A673 (cell line): ENCODE measurements around the gene LRP1-AS. TPM values are rescaled to one million over a fixed set of nuclear protein-coding genes. Genes with fewer than 3 reads are reported as not detected.

Source experiments
- BruUV-seq: library from RNA; stranded (reverse); fragments of 400-500 nt; replicated peaks from 2 replicates; lab custom pipeline; 2021; lab: Mats Ljungman, UMichigan
- CTCF ChIA-PET: fragments of 300-600 bp; sonication (Branson Sonifier 250); formaldehyde crosslinking; loops from one replicate; lab custom pipeline; 2022; ENCODE audit warnings: antibody characterized with exemption; lab: Charles Lee
- POLR2A ChIA-PET: fragments of 300-600 bp; sonication (Branson Sonifier 250); formaldehyde crosslinking; loops from one replicate; lab custom pipeline; 2022; ENCODE audit warnings: antibody characterized with exemption; ENCODE audit not compliant: low non-redundant PET; lab: Charles Lee
- DNase-seq: peaks from one replicate; pipeline ENCODE4 v3.0.0-alpha.2; 2015; ENCODE audit warnings: low spot score
- H3K27ac ChIP-seq: fragments of 200-600 bp; sonication (generic); 2 replicates; pipeline ENCODE4 v1.5.1; 2016; ENCODE audit warnings: mixed run types, low read depth, mild to moderate bottlenecking, mixed read lengths, antibody characterized with exemption, low read length; ENCODE audit not compliant: poor library complexity, severe bottlenecking
- H3K27me3 ChIP-seq: fragments of 200-600 bp; sonication (generic); replicated peaks from 2 replicates; pipeline ENCODE4 v1.6.1; 2017; ENCODE audit warnings: mixed run types, low read depth, mild to moderate bottlenecking, mixed read lengths, antibody characterized with exemption, low read length; ENCODE audit not compliant: insufficient read depth, poor library complexity
- H3K36me3 ChIP-seq: fragments of 200-600 bp; sonication (generic); 2 replicates; pipeline ENCODE4 v1.6.1; 2016; ENCODE audit warnings: mixed run types, mild to moderate bottlenecking, mixed read lengths, antibody characterized with exemption, low read length; ENCODE audit not compliant: insufficient read depth, poor library complexity, severe bottlenecking
- H3K4me1 ChIP-seq: fragments of 200-600 bp; sonication (generic); 2 replicates; pipeline ENCODE4 v1.6.1; 2017; ENCODE audit warnings: mixed run types, mild to moderate bottlenecking, mixed read lengths, antibody characterized with exemption, low read length; ENCODE audit not compliant: insufficient read depth, poor library complexity, severe bottlenecking
- H3K4me3 ChIP-seq: fragments of 200-600 bp; sonication (generic); 2 replicates; pipeline ENCODE4 v1.5.1; 2016; ENCODE audit warnings: low read depth, mixed run types, mild to moderate bottlenecking, mixed read lengths, low read length; ENCODE audit not compliant: poor library complexity, severe bottlenecking
- H3K9me3 ChIP-seq: fragments of 200-600 bp; sonication (generic); 2 replicates; pipeline ENCODE4 v1.6.1; 2016; ENCODE audit warnings: mixed run types, low read depth, mild to moderate bottlenecking, mixed read lengths, antibody characterized with exemption, low read length; ENCODE audit not compliant: poor library complexity, severe bottlenecking
- EZH2 ChIP-seq: fragments of 200-600 bp; sonication (generic); IDR thresholded peaks from 2 replicates; pipeline ENCODE4 v1.6.1; 2017; ENCODE audit warnings: borderline replicate concordance, low read depth, mild to moderate bottlenecking, mixed read lengths, antibody characterized with exemption, low read length; ENCODE audit not compliant: poor library complexity, severe bottlenecking
- intact Hi-C: fragments of 100-400 bp; cut with micrococcal nuclease; formaldehyde crosslinking; loops from one replicate; pipeline ENCODE4 v1.10.0; 2022; ENCODE audit not compliant: unreplicated experiment
- total RNA-seq: library from RNA; stranded (reverse); gene quantifications from 2 replicates; pipeline ENCODE4 v1.2.3, GENCODE V29; 2021
- TF ChIP-seq, protein P1 (sequence below): fragments of 300-800, 200-600 bp; sonication (generic); conservative IDR thresholded peaks from 2 replicates; pipeline ENCODE4 v1.5.1; 2017; ENCODE audit warnings: low read depth, mild to moderate bottlenecking, antibody characterized with exemption, low read length, moderate library complexity, mixed read lengths

The LRP1-AS gene
- total RNA-seq, 1 experiment from 2014 or later = not detected

DNA sequence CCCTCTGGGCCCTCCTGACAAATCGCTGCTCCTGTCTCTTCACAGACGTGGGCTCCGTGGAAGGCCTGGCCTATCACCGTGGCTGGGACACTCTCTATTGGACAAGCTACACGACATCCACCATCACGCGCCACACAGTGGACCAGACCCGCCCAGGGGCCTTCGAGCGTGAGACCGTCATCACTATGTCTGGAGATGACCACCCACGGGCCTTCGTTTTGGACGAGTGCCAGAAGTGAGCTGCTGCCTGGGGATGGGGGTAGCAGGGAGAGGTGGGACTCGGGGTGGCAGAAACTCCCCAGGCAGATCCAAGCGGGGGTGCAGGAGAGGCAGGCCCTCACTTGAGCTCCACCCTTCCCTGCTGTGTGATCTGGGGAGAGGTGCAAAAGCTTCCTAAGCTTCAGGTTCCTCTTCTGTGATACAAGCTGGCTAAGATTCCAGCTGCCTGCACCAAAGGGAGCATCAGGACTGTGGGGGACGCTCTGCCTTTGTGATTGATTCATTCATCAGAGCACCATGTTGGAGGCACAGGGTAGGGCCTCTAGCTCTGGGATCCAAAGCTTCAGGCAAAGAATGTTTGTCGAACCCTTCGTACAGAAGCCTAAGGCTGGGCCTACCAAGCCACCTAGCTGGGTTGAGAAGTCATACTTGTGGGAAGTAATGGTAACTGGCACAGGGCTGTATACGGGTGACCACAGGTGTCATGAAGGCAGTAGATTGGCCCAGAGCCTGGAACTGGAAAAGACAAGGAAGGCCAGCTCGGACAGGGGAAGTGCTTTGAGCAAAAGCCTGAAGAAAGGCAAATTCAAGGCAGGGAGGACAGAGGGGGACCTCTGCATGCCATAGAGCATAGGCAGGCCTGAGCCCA is 40.0 kb upstream of the LRP1-AS start:
- Histone ChIP-seq H3K4me1 (peaks cover 11% of the 10 kb centered on the region), H3K9me3 (no peaks in the 10 kb centered on the region), H3K27ac (no peak overlapping the region), H3K4me3 (no peak overlapping the region), H3K27me3 (no peaks in the 10 kb centered on the region), H3K36me3 (peaks cover 10% of the 10 kb centered on the region)
- ChIA-PET POLR2A (no interaction called here), CTCF (interaction anchor here (0.6 to 0.8 kb wide), 3 partner anchors 11 to 89 kb away, joined by 3 to 5 read pairs (median 3); partner anchors contain the start of gene LRP1)
- intact Hi-C loops = loop anchor here (10.0 kb wide), 1 partner anchor 433 kb away; the partner anchor contains the start of gene PRIM1
- TF ChIP-seq, protein P1, sequence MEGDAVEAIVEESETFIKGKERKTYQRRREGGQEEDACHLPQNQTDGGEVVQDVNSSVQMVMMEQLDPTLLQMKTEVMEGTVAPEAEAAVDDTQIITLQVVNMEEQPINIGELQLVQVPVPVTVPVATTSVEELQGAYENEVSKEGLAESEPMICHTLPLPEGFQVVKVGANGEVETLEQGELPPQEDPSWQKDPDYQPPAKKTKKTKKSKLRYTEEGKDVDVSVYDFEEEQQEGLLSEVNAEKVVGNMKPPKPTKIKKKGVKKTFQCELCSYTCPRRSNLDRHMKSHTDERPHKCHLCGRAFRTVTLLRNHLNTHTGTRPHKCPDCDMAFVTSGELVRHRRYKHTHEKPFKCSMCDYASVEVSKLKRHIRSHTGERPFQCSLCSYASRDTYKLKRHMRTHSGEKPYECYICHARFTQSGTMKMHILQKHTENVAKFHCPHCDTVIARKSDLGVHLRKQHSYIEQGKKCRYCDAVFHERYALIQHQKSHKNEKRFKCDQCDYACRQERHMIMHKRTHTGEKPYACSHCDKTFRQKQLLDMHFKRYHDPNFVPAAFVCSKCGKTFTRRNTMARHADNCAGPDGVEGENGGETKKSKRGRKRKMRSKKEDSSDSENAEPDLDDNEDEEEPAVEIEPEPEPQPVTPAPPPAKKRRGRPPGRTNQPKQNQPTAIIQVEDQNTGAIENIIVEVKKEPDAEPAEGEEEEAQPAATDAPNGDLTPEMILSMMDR = no peak
- no peak for TF ChIP-seq EZH2
- no TSS peak for BruUV-seq
- no peak for DNase-seq

DNA sequence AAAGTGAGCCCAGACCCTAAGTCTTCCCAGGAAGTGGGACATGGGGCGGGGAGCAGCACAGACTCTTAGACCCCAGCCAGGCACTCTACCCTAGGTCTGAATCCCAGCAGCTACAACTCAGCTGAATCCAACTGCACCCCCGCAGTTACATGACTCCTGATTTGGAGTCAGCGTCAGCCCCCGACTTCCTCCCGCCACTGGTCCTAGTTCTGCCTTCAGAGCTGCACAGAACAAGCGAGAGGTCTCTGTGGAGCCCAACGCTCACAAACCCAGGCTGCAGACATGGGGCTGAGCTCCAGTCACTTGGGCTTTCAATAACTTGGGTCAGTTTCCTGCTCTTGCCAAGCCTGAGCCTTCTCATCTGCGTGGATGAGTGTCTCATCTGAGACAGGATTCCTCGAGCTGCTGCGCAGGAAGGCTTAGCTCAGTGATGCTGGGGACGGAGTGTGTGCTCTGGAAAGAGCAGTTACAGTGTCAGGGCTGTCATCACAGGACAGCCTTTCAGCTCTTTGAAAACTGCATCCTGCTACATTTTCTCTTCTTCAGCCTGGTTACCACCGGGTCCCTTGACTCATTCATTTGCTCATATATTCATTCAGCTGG is 38.6 kb upstream of the LRP1-AS start:
- Histone ChIP-seq H3K27ac (no peak overlapping the region), H3K4me3 (no peak overlapping the region), H3K36me3 (peaks cover 8% of the 10 kb centered on the region), H3K4me1 (peaks cover 11% of the 10 kb centered on the region), H3K9me3 (no peaks in the 10 kb centered on the region), H3K27me3 (no peaks in the 10 kb centered on the region)
- POLR2A ChIA-PET = no interaction called here
- TF ChIP-seq, protein P1 = no peak
- TF ChIP-seq EZH2 = no peak
- intact Hi-C loops = loop anchor here (10.0 kb wide), 1 partner anchor 431 kb away; the partner anchor contains the start of gene PRIM1
- BruUV-seq = no TSS peak
- CTCF ChIA-PET = no interaction called here
- no peak for DNase-seq

DNA sequence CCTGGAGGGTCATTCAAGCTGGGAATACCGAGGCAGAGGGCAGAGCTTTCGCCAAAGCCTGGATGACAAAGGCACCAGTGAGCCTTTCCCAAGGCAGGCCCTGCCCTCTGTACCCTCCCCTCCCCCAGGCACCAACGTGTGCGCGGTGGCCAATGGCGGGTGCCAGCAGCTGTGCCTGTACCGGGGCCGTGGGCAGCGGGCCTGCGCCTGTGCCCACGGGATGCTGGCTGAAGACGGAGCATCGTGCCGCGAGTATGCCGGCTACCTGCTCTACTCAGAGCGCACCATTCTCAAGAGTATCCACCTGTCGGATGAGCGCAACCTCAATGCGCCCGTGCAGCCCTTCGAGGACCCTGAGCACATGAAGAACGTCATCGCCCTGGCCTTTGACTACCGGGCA is 38.0 kb upstream of the LRP1-AS start:
- DNase-seq = no peak
- POLR2A ChIA-PET = no interaction called here
- no peak overlapping the region for H3K27ac ChIP-seq
- H3K4me3 ChIP-seq = no peak overlapping the region
- H3K36me3 ChIP-seq = peaks cover 8% of the 10 kb centered on the region
- H3K27me3 ChIP-seq = no peaks in the 10 kb centered on the region
- BruUV-seq = no TSS peak
- H3K4me1 ChIP-seq = peaks cover 8% of the 10 kb centered on the region
- H3K9me3 ChIP-seq = no peaks in the 10 kb centered on the region
- no peak for TF ChIP-seq EZH2
- TF ChIP-seq, protein P1 = no peak
- intact Hi-C loops = loop anchor here (10.0 kb wide), 1 partner anchor 431 kb away; the partner anchor contains the start of gene PRIM1
- CTCF ChIA-PET = no interaction called here
